ENCODE data around the gene CRABP1.

GRCh38 chr15:78292219-78292618, 47.9 kb upstream of the CRABP1 start:
- TF ChIP-seq CTCF (IDR thresholded peaks at IDR 0.05 in 8 of 11, conservative IDR thresholded peaks at IDR 0.05 in 3 of 11) (no peak), POLR2A (IDR thresholded peaks at IDR 0.05) (no peak), POLR2AphosphoS5 (IDR thresholded peaks at IDR 0.05) (no peak)

All from spleen (tissue), 7 donors.